ENCODE results near the gene COBL. TPM values are rescaled to one million over a fixed set of nuclear protein-coding genes. Genes with fewer than 3 reads are reported as not detected.

Gene COBL
- total and polyA plus RNA-seq, 2 donors (not counting 3 experiments of a cell fraction or from before 2014, with no cell fraction given): 0.11 TPM; not detected in 1

DNA sequence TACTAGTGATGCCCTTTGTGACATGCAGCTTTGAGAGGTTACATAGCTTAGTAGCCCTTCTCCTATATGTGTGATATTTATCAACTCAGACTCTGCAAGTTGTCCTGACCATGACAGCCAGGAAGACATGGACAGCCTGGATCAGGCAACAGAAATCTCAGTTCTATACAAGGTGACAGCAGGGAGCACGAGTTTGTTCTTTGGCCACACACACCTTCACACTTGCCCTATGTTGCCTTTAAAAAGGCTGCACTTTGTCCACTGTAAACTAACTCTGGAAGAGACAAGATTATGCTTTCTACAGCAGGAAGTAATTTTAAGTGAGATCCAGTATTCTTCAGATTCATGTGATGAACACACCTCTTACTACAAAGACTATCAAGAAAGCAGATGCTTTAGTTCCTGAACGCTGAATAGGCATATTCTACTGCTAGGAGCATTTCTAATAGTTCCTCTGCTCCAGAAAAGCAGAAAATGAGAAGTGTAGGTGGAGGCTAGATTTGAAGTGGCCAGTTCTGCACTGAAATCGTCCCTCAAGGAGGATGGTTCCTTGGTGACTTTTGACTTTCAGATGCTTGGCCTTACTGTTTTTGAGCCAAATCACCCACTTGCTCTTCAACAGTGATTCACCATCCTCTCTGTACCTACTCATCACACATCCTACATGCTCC is 239.2 kb downstream of the COBL start:
- dilution Hi-C loops (cut with MboI; ENCODE audit: extremely low pct_ligation_motif_present, low sequenced_read_pairs) (no loop called here), intact Hi-C loops (cut with micrococcal nuclease) (no loop called here)
- H2AFZ ChIP-seq (ENCODE audit: low read depth, low read length): no peak overlapping the region
- ChIA-PET CTCF (interaction anchor here (0.7 to 2.5 kb wide), 2 partner anchors 9 to 63 kb away, joined by 3 to 18 read pairs; no protein-coding TSS in a partner anchor), POLR2A (no interaction called here)
- FAIRE-seq (no peak), DNase-seq (ENCODE audit: low read depth, low spot score) (no peak)
- TF ChIP-seq GATA2 (IDR thresholded peaks at IDR 0.05; ENCODE audit: insufficient read depth, insufficient read length, low read depth, low read length) (no peak), POLR2A (IDR thresholded peaks at IDR 0.05; ENCODE audit: low read depth, low read length) (no peak), POLR2AphosphoS5 (IDR thresholded peaks at IDR 0.05; ENCODE audit: insufficient read depth, low read depth, low read length) (no peak), JUN (IDR thresholded peaks at IDR 0.05; ENCODE audit: borderline replicate concordance, insufficient read depth, insufficient read length, low read depth) (no peak), MYC (IDR thresholded peaks at IDR 0.05; ENCODE audit: low read depth, low read length) (no peak), EZH2 (IDR thresholded peaks at IDR 0.05; ENCODE audit: borderline replicate concordance, low read depth, low read length, severe bottlenecking) (no peak), FOS (IDR thresholded peaks at IDR 0.05; ENCODE audit: borderline replicate concordance, insufficient read depth, low read length) (no peak)
- TF ChIP-seq, protein P1, sequence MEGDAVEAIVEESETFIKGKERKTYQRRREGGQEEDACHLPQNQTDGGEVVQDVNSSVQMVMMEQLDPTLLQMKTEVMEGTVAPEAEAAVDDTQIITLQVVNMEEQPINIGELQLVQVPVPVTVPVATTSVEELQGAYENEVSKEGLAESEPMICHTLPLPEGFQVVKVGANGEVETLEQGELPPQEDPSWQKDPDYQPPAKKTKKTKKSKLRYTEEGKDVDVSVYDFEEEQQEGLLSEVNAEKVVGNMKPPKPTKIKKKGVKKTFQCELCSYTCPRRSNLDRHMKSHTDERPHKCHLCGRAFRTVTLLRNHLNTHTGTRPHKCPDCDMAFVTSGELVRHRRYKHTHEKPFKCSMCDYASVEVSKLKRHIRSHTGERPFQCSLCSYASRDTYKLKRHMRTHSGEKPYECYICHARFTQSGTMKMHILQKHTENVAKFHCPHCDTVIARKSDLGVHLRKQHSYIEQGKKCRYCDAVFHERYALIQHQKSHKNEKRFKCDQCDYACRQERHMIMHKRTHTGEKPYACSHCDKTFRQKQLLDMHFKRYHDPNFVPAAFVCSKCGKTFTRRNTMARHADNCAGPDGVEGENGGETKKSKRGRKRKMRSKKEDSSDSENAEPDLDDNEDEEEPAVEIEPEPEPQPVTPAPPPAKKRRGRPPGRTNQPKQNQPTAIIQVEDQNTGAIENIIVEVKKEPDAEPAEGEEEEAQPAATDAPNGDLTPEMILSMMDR (IDR thresholded peaks at IDR 0.05; ENCODE audit: extremely low read depth in 1 of 2, insufficient read depth in 1 of 2, low read depth in 1 of 2, low read length in 2 of 2): no peak
- TF ChIP-seq, protein P2, sequence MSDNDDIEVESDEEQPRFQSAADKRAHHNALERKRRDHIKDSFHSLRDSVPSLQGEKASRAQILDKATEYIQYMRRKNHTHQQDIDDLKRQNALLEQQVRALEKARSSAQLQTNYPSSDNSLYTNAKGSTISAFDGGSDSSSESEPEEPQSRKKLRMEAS (IDR thresholded peaks at IDR 0.05; ENCODE audit: insufficient read depth, insufficient read length): no peak
- H3K36me3 ChIP-seq (ENCODE audit: control insufficient read depth in 2 of 2, extremely low read depth in 1 of 2, insufficient read depth in 2 of 2, low read length in 2 of 2): no peaks in the 10 kb centered on the region
- no peak overlapping the region for H3K4me3 ChIP-seq (replicated peaks in 1 of 3; ENCODE audit: insufficient read depth in 1 of 3, low read depth in 1 of 3, low read length in 3 of 3)
- H4K20me1 ChIP-seq (replicated peaks; ENCODE audit: control insufficient read depth, extremely low read depth, insufficient read depth, low read length): no peaks in the 10 kb centered on the region
- H3K4me2 ChIP-seq (ENCODE audit: insufficient read depth, low read length): no peak overlapping the region
- H3K9me1 ChIP-seq (replicated peaks; ENCODE audit: control insufficient read depth, extremely low read depth, insufficient read depth, low read length): no peaks in the 10 kb centered on the region
- peaks cover 0 to 2% of the 10 kb centered on the region in 2 experiments for H3K27me3 ChIP-seq (ENCODE audit: control insufficient read depth in 2 of 2, insufficient read depth in 2 of 2, low read length in 2 of 2)
- no peak overlapping the region for H3K27ac ChIP-seq (ENCODE audit: insufficient read depth, low read depth, low read length)
- no peak overlapping the region for H3K9ac ChIP-seq (replicated peaks; ENCODE audit: extremely low read depth, insufficient read depth, low read length)
- H3K79me2 ChIP-seq (ENCODE audit: control insufficient read depth, insufficient read depth, low read length): no peaks in the 10 kb centered on the region
- peaks cover 16% of the 10 kb centered on the region for H3K4me1 ChIP-seq (ENCODE audit: control insufficient read depth, extremely low read depth, insufficient read depth, low read length)
- no TSS peak for BruUV-seq (replicated peaks)
- no peaks in the 10 kb centered on the region for H3K9me3 ChIP-seq (replicated peaks; ENCODE audit: control insufficient read depth, insufficient read depth, low read length)
